Measurements from ENCODE around the gene PDE11A. TPM values are rescaled to one million over a fixed set of nuclear protein-coding genes. Genes with fewer than 3 reads are reported as not detected.

Gene PDE11A
- total and polyA plus RNA-seq, 4 experiments from 2014 or later, result not detected

- Histone ChIP-seq H3K27ac (ENCODE audit: low read depth, low read length) (no peak overlapping the region), H3K9me3 (ENCODE audit: control insufficient read depth in 1 of 2, low read length in 2 of 2) (no peaks in the 10 kb centered on the region), H3K36me3 (ENCODE audit: insufficient read depth, low read length) (no peaks in the 10 kb centered on the region), H3K4me1 (ENCODE audit: insufficient read depth, low read length) (no peaks in the 10 kb centered on the region), H3K27me3 (ENCODE audit: insufficient read depth, low read length) (no peaks in the 10 kb centered on the region), H3K4me3 (ENCODE audit: low read length in 2 of 2) (no peak overlapping the region)
- H3K9me3 Mint-ChIP-seq, result peaks cover 0 to 3% (median 0%) of the 10 kb centered on the region in 8 donors
- H3K27me3 Mint-ChIP-seq, result peaks cover 0 to 2% of the 10 kb centered on the region in 2 donors
- ChIA-PET CTCF (ENCODE audit: partially characterized antibody) (no interaction called here), POLR2A (ENCODE audit: partially characterized antibody) (no interaction called here)
- intact Hi-C loops (cut with micrococcal nuclease), result no loop called here
- no peaks in the 10 kb centered on the region for H3K36me3 Mint-ChIP-seq
- no peak for DNase-seq
- H3K27ac Mint-ChIP-seq, result no peak overlapping the region
- no peaks in the 10 kb centered on the region for H3K4me1 Mint-ChIP-seq
- H3K4me3 Mint-ChIP-seq, result no peak overlapping the region
Observed at GRCh38 chr2:177584030-177584692, 488.4 kb downstream of the PDE11A start.

- Histone ChIP-seq H3K4me1 (ENCODE audit: insufficient read depth, low read length) (no peaks in the 10 kb centered on the region), H3K9me3 (ENCODE audit: control insufficient read depth in 1 of 2, low read length in 2 of 2) (no peaks in the 10 kb centered on the region), H3K27ac (ENCODE audit: low read depth, low read length) (no peak overlapping the region), H3K36me3 (ENCODE audit: insufficient read depth, low read length) (no peaks in the 10 kb centered on the region), H3K27me3 (ENCODE audit: insufficient read depth, low read length) (no peaks in the 10 kb centered on the region), H3K4me3 (ENCODE audit: low read length in 2 of 2) (no peak overlapping the region)
- Mint-ChIP-seq H3K9me3 (peaks cover 0 to 3% (median 0%) of the 10 kb centered on the region in 8 donors), H3K36me3 (no peaks in the 10 kb centered on the region), H3K27ac (no peak overlapping the region), H3K4me1 (no peaks in the 10 kb centered on the region), H3K27me3 (no peaks in the 10 kb centered on the region), H3K4me3 (no peak overlapping the region)
- no peak for DNase-seq
- intact Hi-C loops (cut with micrococcal nuclease), result no loop called here
- POLR2A ChIA-PET (ENCODE audit: partially characterized antibody), result no interaction called here
- CTCF ChIA-PET (ENCODE audit: partially characterized antibody), result no interaction called here
Observed at GRCh38 chr2:177582000-177582399, 490.6 kb downstream of the PDE11A start.

DNA sequence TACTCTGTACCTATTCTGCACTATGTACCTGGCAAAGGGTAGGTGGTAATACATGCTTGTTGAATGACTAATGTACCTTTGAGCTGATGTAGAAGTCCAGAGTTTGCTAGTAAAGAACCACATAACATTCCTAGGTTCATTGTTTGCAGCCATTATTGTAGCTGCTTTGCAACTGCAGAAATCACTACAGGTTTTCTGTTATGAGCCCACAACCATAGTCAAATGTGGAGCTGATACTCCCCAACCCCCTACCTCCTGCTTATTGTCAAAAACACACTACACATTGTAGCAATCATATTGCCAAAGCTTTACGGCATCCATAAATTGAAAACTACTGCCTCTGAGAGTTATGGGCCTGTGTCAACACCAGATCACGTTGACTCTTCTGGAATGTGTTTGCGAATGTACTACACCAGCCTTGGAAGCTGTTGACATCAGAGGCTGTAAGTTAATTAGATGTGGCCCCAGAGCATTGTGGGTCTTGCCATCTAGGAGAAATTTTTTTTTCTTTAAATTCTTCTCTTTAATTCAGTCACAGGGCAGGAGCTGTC, 493.0 kb downstream of the PDE11A start:
- H3K4me1 Mint-ChIP-seq, result no peaks in the 10 kb centered on the region
- peaks cover 0 to 3% (median 0%) of the 10 kb centered on the region in 8 donors for H3K9me3 Mint-ChIP-seq
- ChIA-PET POLR2A (ENCODE audit: partially characterized antibody) (no interaction called here), CTCF (ENCODE audit: partially characterized antibody) (no interaction called here)
- intact Hi-C loops (cut with micrococcal nuclease), result no loop called here
- no peak overlapping the region for H3K27ac Mint-ChIP-seq
- H3K4me3 ChIP-seq (ENCODE audit: low read length in 2 of 2), result no peak overlapping the region
- DNase-seq, result no peak
- no peaks in the 10 kb centered on the region for H3K9me3 ChIP-seq (ENCODE audit: control insufficient read depth in 1 of 2, low read length in 2 of 2)
- H3K27me3 Mint-ChIP-seq, result no peaks in the 10 kb centered on the region
- no peak overlapping the region for H3K4me3 Mint-ChIP-seq
- H3K4me1 ChIP-seq (ENCODE audit: insufficient read depth, low read length), result no peaks in the 10 kb centered on the region
- H3K27ac ChIP-seq (ENCODE audit: low read depth, low read length), result no peak overlapping the region
- H3K36me3 ChIP-seq (ENCODE audit: insufficient read depth, low read length), result no peaks in the 10 kb centered on the region
- no peaks in the 10 kb centered on the region for H3K36me3 Mint-ChIP-seq
- no peaks in the 10 kb centered on the region for H3K27me3 ChIP-seq (ENCODE audit: insufficient read depth, low read length)

DNA sequence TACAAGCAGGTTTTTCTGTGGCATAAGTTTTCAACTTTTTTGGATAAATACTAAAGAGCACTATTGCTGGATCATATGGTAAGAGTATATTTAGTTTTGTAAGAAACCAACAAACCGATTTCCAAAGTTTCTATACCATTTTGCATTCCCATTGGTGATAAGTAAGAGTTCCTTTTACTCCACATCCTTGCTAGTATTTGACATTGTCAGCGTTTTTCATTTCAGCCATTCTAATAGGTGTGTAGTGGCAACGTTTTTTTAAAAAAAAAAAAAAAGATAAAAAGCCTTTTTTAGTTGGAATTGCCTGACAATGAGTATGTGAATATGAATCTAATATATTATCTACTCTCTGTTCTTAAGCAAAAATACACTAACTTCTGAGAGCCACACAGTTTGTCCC, 494.1 kb downstream of the PDE11A start:
- Mint-ChIP-seq H3K4me1 (no peaks in the 10 kb centered on the region), H3K4me3 (no peak overlapping the region), H3K27me3 (peaks cover 0 to 3% of the 10 kb centered on the region in 2 donors), H3K36me3 (no peaks in the 10 kb centered on the region), H3K27ac (no peak overlapping the region), H3K9me3 (peaks cover 0 to 3% (median 0%) of the 10 kb centered on the region in 8 donors)
- CTCF ChIA-PET (ENCODE audit: partially characterized antibody), result no interaction called here
- POLR2A ChIA-PET (ENCODE audit: partially characterized antibody), result no interaction called here
- Histone ChIP-seq H3K27ac (ENCODE audit: low read depth, low read length) (no peak overlapping the region), H3K4me1 (ENCODE audit: insufficient read depth, low read length) (no peaks in the 10 kb centered on the region), H3K9me3 (ENCODE audit: control insufficient read depth in 1 of 2, low read length in 2 of 2) (no peaks in the 10 kb centered on the region), H3K4me3 (ENCODE audit: low read length in 2 of 2) (no peak overlapping the region), H3K27me3 (ENCODE audit: insufficient read depth, low read length) (no peaks in the 10 kb centered on the region), H3K36me3 (ENCODE audit: insufficient read depth, low read length) (no peaks in the 10 kb centered on the region)
- no peak for DNase-seq
- intact Hi-C loops (cut with micrococcal nuclease), result no loop called here

DNA sequence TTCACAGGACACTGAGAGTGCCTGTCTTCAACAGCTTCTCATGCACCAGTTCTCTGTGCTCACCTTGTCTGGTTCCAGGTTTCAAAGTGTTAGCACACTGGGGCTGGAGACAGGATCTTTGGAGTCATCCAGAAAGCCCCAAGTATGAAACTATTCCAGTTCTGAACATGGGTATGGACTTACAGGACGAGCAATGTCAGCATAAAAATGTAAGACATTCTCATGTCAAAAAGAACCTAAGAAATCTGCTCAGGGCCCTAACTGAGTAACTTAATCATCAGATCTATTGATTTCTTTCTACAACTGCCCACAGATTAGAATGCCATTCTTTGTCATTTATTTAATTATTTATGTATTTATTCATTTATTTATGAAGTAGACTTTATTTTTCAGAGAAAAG, 495.5 kb downstream of the PDE11A start:
- Mint-ChIP-seq H3K9me3 (peaks cover 0 to 1% (median 0%) of the 10 kb centered on the region in 8 donors), H3K27ac (no peak overlapping the region), H3K4me1 (no peaks in the 10 kb centered on the region), H3K27me3 (peaks cover 1 to 6% of the 10 kb centered on the region in 2 donors), H3K36me3 (no peaks in the 10 kb centered on the region), H3K4me3 (no peak overlapping the region)
- Histone ChIP-seq H3K27ac (ENCODE audit: low read depth, low read length) (no peak overlapping the region), H3K9me3 (ENCODE audit: control insufficient read depth in 1 of 2, low read length in 2 of 2) (no peaks in the 10 kb centered on the region), H3K36me3 (ENCODE audit: insufficient read depth, low read length) (no peaks in the 10 kb centered on the region), H3K4me1 (ENCODE audit: insufficient read depth, low read length) (no peaks in the 10 kb centered on the region), H3K4me3 (ENCODE audit: low read length in 2 of 2) (no peak overlapping the region), H3K27me3 (ENCODE audit: insufficient read depth, low read length) (no peaks in the 10 kb centered on the region)
- ChIA-PET POLR2A (ENCODE audit: partially characterized antibody) (no interaction called here), CTCF (ENCODE audit: partially characterized antibody) (no interaction called here)
- intact Hi-C loops (cut with micrococcal nuclease), result no loop called here
- DNase-seq, result no peak

- Mint-ChIP-seq H3K36me3 (no peaks in the 10 kb centered on the region), H3K9me3 (peaks cover 0 to 2% (median 0%) of the 10 kb centered on the region in 8 donors), H3K27ac (no peak overlapping the region), H3K4me1 (no peaks in the 10 kb centered on the region), H3K4me3 (no peak overlapping the region), H3K27me3 (peaks cover 5 to 9% of the 10 kb centered on the region in 2 donors)
- Histone ChIP-seq H3K4me1 (ENCODE audit: insufficient read depth, low read length) (no peaks in the 10 kb centered on the region), H3K27ac (ENCODE audit: low read depth, low read length) (no peak overlapping the region), H3K27me3 (ENCODE audit: insufficient read depth, low read length) (no peaks in the 10 kb centered on the region), H3K9me3 (ENCODE audit: control insufficient read depth in 1 of 2, low read length in 2 of 2) (no peaks in the 10 kb centered on the region), H3K4me3 (ENCODE audit: low read length in 2 of 2) (no peak overlapping the region), H3K36me3 (ENCODE audit: insufficient read depth, low read length) (no peaks in the 10 kb centered on the region)
- CTCF ChIA-PET (ENCODE audit: partially characterized antibody), result no interaction called here
- intact Hi-C loops (cut with micrococcal nuclease), result no loop called here
- DNase-seq, result no peak
- POLR2A ChIA-PET (ENCODE audit: partially characterized antibody), result no interaction called here
Observed at GRCh38 chr2:177575358-177575757, 497.2 kb downstream of the PDE11A start.

- H3K27ac ChIP-seq (ENCODE audit: low read depth, low read length), result no peak overlapping the region
- H3K4me3 Mint-ChIP-seq, result no peak overlapping the region
- H3K9me3 Mint-ChIP-seq, result peaks cover 0 to 2% (median 0%) of the 10 kb centered on the region in 8 donors
Observed at GRCh38 chr2:177574356-177574755, 498.2 kb downstream of the PDE11A start.

More at GRCh38 chr2:177574356-177574755, 498.2 kb downstream of the PDE11A start:
- DNase-seq, result no peak
- H3K27ac Mint-ChIP-seq, result no peak overlapping the region
- no peaks in the 10 kb centered on the region for H3K36me3 Mint-ChIP-seq
- no peak overlapping the region for H3K4me3 ChIP-seq (ENCODE audit: low read length in 2 of 2)
- no peaks in the 10 kb centered on the region for H3K4me1 ChIP-seq (ENCODE audit: insufficient read depth, low read length)
- no peaks in the 10 kb centered on the region for H3K27me3 ChIP-seq (ENCODE audit: insufficient read depth, low read length)
- H3K27me3 Mint-ChIP-seq, result peaks cover 5 to 9% of the 10 kb centered on the region in 2 donors
- POLR2A ChIA-PET (ENCODE audit: partially characterized antibody), result no interaction called here
- intact Hi-C loops (cut with micrococcal nuclease), result no loop called here
- no peaks in the 10 kb centered on the region for H3K9me3 ChIP-seq (ENCODE audit: control insufficient read depth in 1 of 2, low read length in 2 of 2)
- H3K36me3 ChIP-seq (ENCODE audit: insufficient read depth, low read length), result no peaks in the 10 kb centered on the region
- no peaks in the 10 kb centered on the region for H3K4me1 Mint-ChIP-seq
- CTCF ChIA-PET (ENCODE audit: partially characterized antibody), result no interaction called here
